ENCODE measurements around the gene ANKHD1.

DNA sequence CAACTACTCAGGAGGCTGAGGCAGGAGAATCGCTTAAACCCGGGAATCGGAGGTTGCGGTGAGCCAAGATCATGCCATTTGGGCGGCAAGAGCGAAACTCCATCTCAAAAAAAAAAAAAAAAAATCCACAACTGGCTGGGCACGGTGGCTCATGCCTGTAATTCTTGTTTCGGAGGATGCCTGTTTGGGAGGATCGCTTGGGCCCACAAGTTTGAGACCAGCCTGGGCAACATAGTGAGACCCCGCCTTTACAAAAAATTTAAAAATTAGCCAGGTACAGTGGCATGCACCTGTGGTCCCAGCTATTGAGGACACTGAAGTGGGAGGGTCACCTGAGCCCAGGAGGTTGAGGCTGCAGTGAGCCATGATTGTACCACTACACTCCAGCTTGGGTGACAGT, 144.0 kb downstream of the ANKHD1 start:
- TF ChIP-seq, protein P1, sequence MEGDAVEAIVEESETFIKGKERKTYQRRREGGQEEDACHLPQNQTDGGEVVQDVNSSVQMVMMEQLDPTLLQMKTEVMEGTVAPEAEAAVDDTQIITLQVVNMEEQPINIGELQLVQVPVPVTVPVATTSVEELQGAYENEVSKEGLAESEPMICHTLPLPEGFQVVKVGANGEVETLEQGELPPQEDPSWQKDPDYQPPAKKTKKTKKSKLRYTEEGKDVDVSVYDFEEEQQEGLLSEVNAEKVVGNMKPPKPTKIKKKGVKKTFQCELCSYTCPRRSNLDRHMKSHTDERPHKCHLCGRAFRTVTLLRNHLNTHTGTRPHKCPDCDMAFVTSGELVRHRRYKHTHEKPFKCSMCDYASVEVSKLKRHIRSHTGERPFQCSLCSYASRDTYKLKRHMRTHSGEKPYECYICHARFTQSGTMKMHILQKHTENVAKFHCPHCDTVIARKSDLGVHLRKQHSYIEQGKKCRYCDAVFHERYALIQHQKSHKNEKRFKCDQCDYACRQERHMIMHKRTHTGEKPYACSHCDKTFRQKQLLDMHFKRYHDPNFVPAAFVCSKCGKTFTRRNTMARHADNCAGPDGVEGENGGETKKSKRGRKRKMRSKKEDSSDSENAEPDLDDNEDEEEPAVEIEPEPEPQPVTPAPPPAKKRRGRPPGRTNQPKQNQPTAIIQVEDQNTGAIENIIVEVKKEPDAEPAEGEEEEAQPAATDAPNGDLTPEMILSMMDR (conservative IDR thresholded peaks at IDR 0.05), result no peak
- no peak for TF ChIP-seq EZH2 (IDR thresholded peaks at IDR 0.05; ENCODE audit: low read depth)
